ENCODE results near the gene FGFR4.
A peak's percentile ranks its signal among the peaks of the same experiment; 100 is the strongest.

FGFR4 gene

DNA sequence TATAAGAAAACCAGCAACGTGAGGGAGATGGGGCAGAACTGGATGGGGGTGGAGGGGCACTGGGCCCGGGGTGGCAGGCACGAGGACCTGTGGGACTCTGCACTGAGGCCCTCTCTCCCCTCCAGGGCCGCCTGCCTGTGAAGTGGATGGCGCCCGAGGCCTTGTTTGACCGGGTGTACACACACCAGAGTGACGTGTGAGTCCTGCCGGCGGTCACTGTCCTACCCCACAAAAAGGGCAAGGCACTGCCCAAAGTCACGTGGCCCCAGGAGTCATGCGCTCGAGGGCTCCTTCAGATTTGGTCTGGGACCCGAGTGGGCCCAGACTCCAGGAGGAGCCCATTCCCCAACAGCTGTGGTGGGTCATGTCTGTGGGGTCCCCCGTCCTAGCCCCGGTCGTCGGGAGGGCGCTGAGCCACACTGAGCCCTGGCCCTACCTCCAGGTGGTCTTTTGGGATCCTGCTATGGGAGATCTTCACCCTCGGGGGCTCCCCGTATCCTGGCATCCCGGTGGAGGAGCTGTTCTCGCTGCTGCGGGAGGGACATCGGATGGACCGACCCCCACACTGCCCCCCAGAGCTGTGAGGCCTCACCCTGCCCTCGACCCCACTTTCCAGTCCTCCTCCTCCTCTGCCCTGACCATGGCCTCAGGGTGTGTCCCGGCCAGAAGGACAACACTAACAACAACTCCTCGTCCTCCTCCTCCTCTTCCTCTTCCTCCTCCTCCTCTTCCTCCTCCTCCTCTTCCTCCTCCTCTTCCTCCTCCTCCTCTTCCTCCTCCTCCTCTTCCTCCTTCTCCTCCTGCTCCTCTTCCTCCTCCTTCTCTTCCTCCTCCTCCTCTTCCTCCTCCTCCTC is 9.7 kb downstream of the FGFR4 start:
- Histone ChIP-seq H3K9me3 (ENCODE audit: severe bottlenecking) (no peaks in the 10 kb centered on the region), H3K4me3 (ENCODE audit: severe bottlenecking) (no peak overlapping the region), H3K36me3 (ENCODE audit: low read depth) (no peaks in the 10 kb centered on the region), H3K27ac (ENCODE audit: poor library complexity, severe bottlenecking) (no peak overlapping the region), H3K27me3 (ENCODE audit: insufficient read depth, poor library complexity, severe bottlenecking) (no peaks in the 10 kb centered on the region), H3K4me1 (ENCODE audit: insufficient read depth, poor library complexity, severe bottlenecking) (no peaks in the 10 kb centered on the region)
- DNase-seq (ENCODE audit: low spot score) (no peak), ATAC-seq (ENCODE audit: low read depth) (peak; percentile 9; the same call in 1 of the 3 replicates)
- TF ChIP-seq, protein P1, sequence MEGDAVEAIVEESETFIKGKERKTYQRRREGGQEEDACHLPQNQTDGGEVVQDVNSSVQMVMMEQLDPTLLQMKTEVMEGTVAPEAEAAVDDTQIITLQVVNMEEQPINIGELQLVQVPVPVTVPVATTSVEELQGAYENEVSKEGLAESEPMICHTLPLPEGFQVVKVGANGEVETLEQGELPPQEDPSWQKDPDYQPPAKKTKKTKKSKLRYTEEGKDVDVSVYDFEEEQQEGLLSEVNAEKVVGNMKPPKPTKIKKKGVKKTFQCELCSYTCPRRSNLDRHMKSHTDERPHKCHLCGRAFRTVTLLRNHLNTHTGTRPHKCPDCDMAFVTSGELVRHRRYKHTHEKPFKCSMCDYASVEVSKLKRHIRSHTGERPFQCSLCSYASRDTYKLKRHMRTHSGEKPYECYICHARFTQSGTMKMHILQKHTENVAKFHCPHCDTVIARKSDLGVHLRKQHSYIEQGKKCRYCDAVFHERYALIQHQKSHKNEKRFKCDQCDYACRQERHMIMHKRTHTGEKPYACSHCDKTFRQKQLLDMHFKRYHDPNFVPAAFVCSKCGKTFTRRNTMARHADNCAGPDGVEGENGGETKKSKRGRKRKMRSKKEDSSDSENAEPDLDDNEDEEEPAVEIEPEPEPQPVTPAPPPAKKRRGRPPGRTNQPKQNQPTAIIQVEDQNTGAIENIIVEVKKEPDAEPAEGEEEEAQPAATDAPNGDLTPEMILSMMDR (IDR thresholded peaks at IDR 0.05; ENCODE audit: poor library complexity, severe bottlenecking): no peak

DNA sequence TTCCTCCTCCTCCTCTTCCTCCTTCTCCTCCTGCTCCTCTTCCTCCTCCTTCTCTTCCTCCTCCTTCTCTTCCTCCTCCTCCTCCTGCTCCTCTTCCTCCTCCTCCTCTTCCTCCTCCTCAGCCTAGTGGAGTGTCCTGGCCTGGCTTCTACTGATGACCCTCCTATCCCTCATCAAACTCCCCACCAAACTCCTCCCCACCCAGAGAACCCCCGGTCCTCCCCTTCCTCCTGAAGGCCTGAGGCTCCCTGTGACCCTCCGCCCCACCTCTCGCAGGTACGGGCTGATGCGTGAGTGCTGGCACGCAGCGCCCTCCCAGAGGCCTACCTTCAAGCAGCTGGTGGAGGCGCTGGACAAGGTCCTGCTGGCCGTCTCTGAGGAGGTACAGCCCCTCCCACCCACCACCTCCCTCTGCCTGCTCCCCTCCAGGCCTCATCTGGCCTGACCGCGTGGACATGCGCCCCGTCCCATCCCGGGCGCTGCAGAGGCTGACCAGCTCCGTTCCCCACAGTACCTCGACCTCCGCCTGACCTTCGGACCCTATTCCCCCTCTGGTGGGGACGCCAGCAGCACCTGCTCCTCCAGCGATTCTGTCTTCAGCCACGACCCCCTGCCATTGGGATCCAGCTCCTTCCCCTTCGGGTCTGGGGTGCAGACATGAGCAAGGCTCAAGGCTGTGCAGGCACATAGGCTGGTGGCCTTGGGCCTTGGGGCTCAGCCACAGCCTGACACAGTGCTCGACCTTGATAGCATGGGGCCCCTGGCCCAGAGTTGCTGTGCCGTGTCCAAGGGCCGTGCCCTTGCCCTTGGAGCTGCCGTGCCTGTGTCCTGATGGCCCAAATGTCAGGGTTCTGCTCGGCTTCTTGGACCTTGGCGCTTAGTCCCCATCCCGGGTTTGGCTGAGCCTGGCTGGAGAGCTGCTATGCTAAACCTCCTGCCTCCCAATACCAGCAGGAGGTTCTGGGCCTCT is 10.6 kb downstream of the FGFR4 start:
- no peak for ATAC-seq (ENCODE audit: low read depth)

DNA sequence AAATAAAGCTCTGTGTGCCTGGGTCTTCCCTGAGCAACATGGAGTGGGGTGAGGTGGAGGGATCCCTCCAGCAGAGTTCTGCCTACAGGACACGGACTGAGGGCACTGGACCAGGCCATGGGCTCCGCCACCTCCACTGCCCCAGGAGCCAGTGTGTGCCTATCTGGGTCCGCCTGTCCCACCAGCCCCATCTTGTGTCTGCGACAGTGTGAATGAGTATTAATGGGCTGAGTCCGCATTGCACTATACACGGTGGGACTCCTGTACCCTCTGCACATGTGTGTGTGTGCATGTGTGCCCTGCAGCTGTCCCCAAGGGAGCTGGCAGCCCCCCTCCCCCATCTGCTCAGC is 11.4 kb downstream of the FGFR4 start:
- Histone ChIP-seq H3K27ac (ENCODE audit: poor library complexity, severe bottlenecking) (no peak overlapping the region), H3K27me3 (ENCODE audit: insufficient read depth, poor library complexity, severe bottlenecking) (no peaks in the 10 kb centered on the region), H3K9me3 (ENCODE audit: severe bottlenecking) (no peaks in the 10 kb centered on the region), H3K4me3 (ENCODE audit: severe bottlenecking) (no peak overlapping the region), H3K4me1 (ENCODE audit: insufficient read depth, poor library complexity, severe bottlenecking) (no peaks in the 10 kb centered on the region), H3K36me3 (ENCODE audit: low read depth) (no peaks in the 10 kb centered on the region)
- 0 out of 3 replicates have a peak, but pooled peaks have one; percentile 2 for ATAC-seq (ENCODE audit: low read depth)
- no peak for DNase-seq (ENCODE audit: low spot score)
- TF ChIP-seq, protein P1 (IDR thresholded peaks at IDR 0.05; ENCODE audit: poor library complexity, severe bottlenecking): no peak

More for the DNA sequence above, 10.6 kb downstream of the FGFR4 start:
- no peaks in the 10 kb centered on the region for H3K4me1 ChIP-seq (ENCODE audit: insufficient read depth, poor library complexity, severe bottlenecking)
- H3K27me3 ChIP-seq (ENCODE audit: insufficient read depth, poor library complexity, severe bottlenecking): no peaks in the 10 kb centered on the region
- no peaks in the 10 kb centered on the region for H3K36me3 ChIP-seq (ENCODE audit: low read depth)
- no peaks in the 10 kb centered on the region for H3K9me3 ChIP-seq (ENCODE audit: severe bottlenecking)
- DNase-seq (ENCODE audit: low spot score): no peak
- H3K27ac ChIP-seq (ENCODE audit: poor library complexity, severe bottlenecking): no peak overlapping the region
- no peak overlapping the region for H3K4me3 ChIP-seq (ENCODE audit: severe bottlenecking)
- TF ChIP-seq, protein P1 (IDR thresholded peaks at IDR 0.05; ENCODE audit: poor library complexity, severe bottlenecking): no peak

DNA sequence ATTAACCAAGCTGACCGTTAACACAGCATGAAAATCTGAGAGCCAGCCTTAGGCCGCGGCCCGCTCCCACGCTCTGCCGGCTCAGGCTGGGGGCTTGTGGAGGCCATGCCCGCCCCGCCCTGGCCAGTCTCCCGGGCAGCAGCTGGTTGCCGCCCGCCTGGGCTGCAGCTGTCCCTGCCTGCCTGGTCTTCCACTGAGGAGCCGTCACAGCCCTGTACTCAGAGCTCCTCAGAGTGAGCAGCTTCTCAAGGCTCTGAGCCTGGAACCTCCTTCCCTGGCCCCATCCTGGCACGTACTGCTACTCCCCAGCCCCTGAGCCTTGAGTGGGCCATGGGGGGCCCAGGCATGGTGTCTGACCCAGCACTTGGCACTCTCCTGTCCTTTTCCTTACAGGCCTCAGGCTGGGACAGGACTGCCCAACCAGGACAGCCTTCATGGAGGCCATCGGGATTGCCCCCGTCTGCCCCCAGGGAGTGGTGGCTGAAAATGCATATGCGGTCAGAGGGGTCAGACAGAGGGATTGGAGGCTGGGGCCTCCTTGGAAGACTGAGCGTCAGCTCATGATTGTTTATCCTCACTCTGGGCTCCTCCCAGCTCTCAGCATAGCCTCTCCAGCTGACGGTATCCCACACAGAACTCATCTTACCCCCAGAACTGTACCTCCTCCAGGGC is 11.9 kb downstream of the FGFR4 start:
- H3K27ac ChIP-seq (ENCODE audit: poor library complexity, severe bottlenecking): no peak overlapping the region
- DNase-seq (ENCODE audit: low spot score) (no peak), ATAC-seq (ENCODE audit: low read depth) (peak; percentile 14; the same call in 2 of the 3 replicates)
- H3K36me3 ChIP-seq (ENCODE audit: low read depth): no peaks in the 10 kb centered on the region
- H3K9me3 ChIP-seq (ENCODE audit: severe bottlenecking): no peaks in the 10 kb centered on the region
- no peak overlapping the region for H3K4me3 ChIP-seq (ENCODE audit: severe bottlenecking)
- H3K27me3 ChIP-seq (ENCODE audit: insufficient read depth, poor library complexity, severe bottlenecking): no peaks in the 10 kb centered on the region
- H3K4me1 ChIP-seq (ENCODE audit: insufficient read depth, poor library complexity, severe bottlenecking): no peaks in the 10 kb centered on the region
- TF ChIP-seq, protein P1 (IDR thresholded peaks at IDR 0.05; ENCODE audit: poor library complexity, severe bottlenecking): no peak

Data from RWPE2 (cell line).